GM19023 (cell line): ENCODE results near the gene MAML3.

Experiments
- ATAC-seq: cut with Tn5 transposase; IDR thresholded peaks from one replicate; pipeline ENCODE4 v1.9.1; 2021; ENCODE audit warnings: mild to moderate bottlenecking, moderate library complexity; ENCODE audit not compliant: unreplicated experiment

Gene MAML3

GRCh38 chr4:139907001-139907809, 246.8 kb downstream of the MAML3 start:
- no peak for ATAC-seq

- no peak for ATAC-seq
These were observed 248.5 kb downstream of the MAML3 start for GRCh38 chr4:139905489-139905888.

- no peak for ATAC-seq
These were observed 249.6 kb downstream of the MAML3 start for GRCh38 chr4:139904406-139904805.

GRCh38 chr4:139903845-139904244, 250.1 kb downstream of the MAML3 start:
- ATAC-seq = no peak

GRCh38 chr4:139902321-139903320, 251.4 kb downstream of the MAML3 start:
- no peak for ATAC-seq

GRCh38 chr4:139901531-139902320, 252.3 kb downstream of the MAML3 start:
- no peak for ATAC-seq

- no peak for ATAC-seq
These were observed 253.0 kb downstream of the MAML3 start for GRCh38 chr4:139900964-139901376.

GRCh38 chr4:139899346-139899745, 254.6 kb downstream of the MAML3 start:
- no peak for ATAC-seq

GRCh38 chr4:139898293-139898692, 255.7 kb downstream of the MAML3 start:
- ATAC-seq = no peak

GRCh38 chr4:139896091-139896604, 257.8 kb downstream of the MAML3 start:
- no peak for ATAC-seq

GRCh38 chr4:139893801-139894200, 260.2 kb downstream of the MAML3 start:
- ATAC-seq = no peak

- no peak for ATAC-seq
These were observed 260.8 kb downstream of the MAML3 start for GRCh38 chr4:139892973-139893736.

- ATAC-seq = no peak
These were observed 263.2 kb downstream of the MAML3 start for GRCh38 chr4:139890816-139891215.

GRCh38 chr4:139889901-139890300, 264.1 kb downstream of the MAML3 start:
- ATAC-seq = no peak

- no peak for ATAC-seq
These were observed 264.7 kb downstream of the MAML3 start for GRCh38 chr4:139889264-139889663.

GRCh38 chr4:139887962-139888735, 265.8 kb downstream of the MAML3 start:
- no peak for ATAC-seq

GRCh38 chr4:139887376-139887802, 266.6 kb downstream of the MAML3 start:
- ATAC-seq = no peak

- no peak for ATAC-seq
These were observed 267.2 kb downstream of the MAML3 start for GRCh38 chr4:139886798-139887197.

GRCh38 chr4:139884438-139884837, 269.5 kb downstream of the MAML3 start:
- ATAC-seq = no peak
